PC-3 (cell line): ENCODE measurements around the gene PHF2. TPM values are rescaled to one million over a fixed set of nuclear protein-coding genes. Genes with fewer than 3 reads are reported as not detected.

Source experiments
- ATAC-seq: fragments of 200-7000 bp; cut with Tn5 transposase; 2 replicates; pipeline ENCODE4 v1.9.1; 2020; ENCODE audit warnings: mild to moderate bottlenecking, moderate library complexity
- BruUV-seq: library from RNA; stranded (reverse); fragments of 400-500 nt; replicated peaks from 2 replicates; lab custom pipeline; 2021; lab: Mats Ljungman, UMichigan
- CTCF ChIA-PET: fragments of 300-600 bp; sonication (Branson Sonifier 250); formaldehyde crosslinking; loops from one replicate; lab custom pipeline; 2022; ENCODE audit warnings: antibody characterized with exemption; lab: Charles Lee
- POLR2A ChIA-PET: fragments of 300-600 bp; sonication (Branson Sonifier 250); formaldehyde crosslinking; loops from one replicate; lab custom pipeline; 2022; ENCODE audit warnings: antibody characterized with exemption; ENCODE audit not compliant: unreplicated experiment; lab: Charles Lee
- DNase-seq: peaks from one replicate; pipeline ENCODE4 v3.0.0-alpha.2; 2015
- H2AFZ ChIP-seq: fragments of 300-600 bp; sonication (generic); 2 replicates; pipeline ENCODE4 v1.6.0; 2016; ENCODE audit warnings: antibody characterized with exemption, low read length
- H3F3A ChIP-seq: fragments of 300-600 bp; sonication (generic); one replicate; pipeline ENCODE4 v1.6.0; 2017; ENCODE audit warnings: antibody characterized with exemption, low read length, control low read depth, mild to moderate bottlenecking; ENCODE audit not compliant: unreplicated experiment
- H3K27ac ChIP-seq: fragments of 300-600 bp; sonication (generic); 2 replicates; pipeline ENCODE4 v1.5.1; 2016; ENCODE audit warnings: mild to moderate bottlenecking, low read length
- H3K27me3 ChIP-seq: fragments of 300-600 bp; sonication (generic); 2 replicates; pipeline ENCODE4 v1.6.1; 2016; ENCODE audit warnings: low read length, mixed read lengths
- H3K36me3 ChIP-seq: fragments of 300-600 bp; sonication (generic); 2 replicates; pipeline ENCODE4 v1.6.1; 2016; ENCODE audit warnings: low read depth, mixed run types, low read length, mixed read lengths
- H3K4me1 ChIP-seq: fragments of 300-600 bp; sonication (generic); 2 replicates; pipeline ENCODE4 v1.5.1; 2016; ENCODE audit warnings: low read length; ENCODE audit not compliant: insufficient read depth
- H3K4me2 ChIP-seq: fragments of 300-600 bp; sonication (generic); 2 replicates; pipeline ENCODE4 v1.6.0; 2016; ENCODE audit warnings: low read length
- H3K4me3 ChIP-seq: fragments of 300-600 bp; sonication (generic); 2 replicates; pipeline ENCODE4 v1.5.1; 2016; ENCODE audit warnings: mild to moderate bottlenecking, low read length, mixed read lengths
- H3K79me2 ChIP-seq: fragments of 300-600 bp; sonication (generic); 2 replicates; pipeline ENCODE4 v1.6.1; 2017; ENCODE audit warnings: low read length, mixed read lengths
- H3K9ac ChIP-seq: fragments of 300-600 bp; sonication (generic); 2 replicates; pipeline ENCODE4 v1.6.0; 2016; ENCODE audit warnings: mild to moderate bottlenecking, low read length
- H3K9me2 ChIP-seq: fragments of 300-600 bp; sonication (generic); replicated peaks from 2 replicates; pipeline ENCODE4 v1.6.1; 2016; ENCODE audit warnings: mixed run types, low read length, mixed read lengths
- H3K9me3 ChIP-seq: fragments of 300-600 bp; sonication (generic); 2 replicates; pipeline ENCODE4 v1.6.1; 2016; ENCODE audit warnings: low read length, mixed read lengths
- H4K20me1 ChIP-seq: fragments of 300-600 bp; sonication (generic); 2 replicates; pipeline ENCODE4 v1.6.1; 2016; ENCODE audit warnings: low read length, mixed read lengths
- EZH2 ChIP-seq: fragments of 300-600 bp; sonication (generic); IDR thresholded peaks from one replicate; pipeline ENCODE4 v1.6.1; 2017; ENCODE audit warnings: antibody characterized with exemption, mild to moderate bottlenecking, low read length; ENCODE audit not compliant: unreplicated experiment
- EZH2phosphoT487 ChIP-seq: fragments of 300-600 bp; sonication (generic); IDR thresholded peaks from 2 replicates; pipeline ENCODE4 v1.6.1; 2018; ENCODE audit warnings: mild to moderate bottlenecking, antibody characterized with exemption, low read length, borderline replicate concordance
- intact Hi-C: fragments of 100-400 bp; cut with micrococcal nuclease; formaldehyde crosslinking; loops from 2 replicates; pipeline ENCODE4 v1.9.0; 2023
- total RNA-seq: library from RNA; depleted of rRNA; stranded (reverse); fragments of >200 nt; gene quantifications from 2 replicates; pipeline ENCODE4 v1.2.3, GENCODE V29; 2014
- TF ChIP-seq, protein P1 (sequence below): fragments of 300-600 bp; sonication (generic); conservative IDR thresholded peaks from 2 replicates; pipeline ENCODE4 v1.5.1; 2017; ENCODE audit warnings: antibody characterized with exemption, low read depth, mild to moderate bottlenecking, low read length

PHF2 gene
- total RNA-seq, 1 experiment from 2014 or later: 10.6 TPM

DNA sequence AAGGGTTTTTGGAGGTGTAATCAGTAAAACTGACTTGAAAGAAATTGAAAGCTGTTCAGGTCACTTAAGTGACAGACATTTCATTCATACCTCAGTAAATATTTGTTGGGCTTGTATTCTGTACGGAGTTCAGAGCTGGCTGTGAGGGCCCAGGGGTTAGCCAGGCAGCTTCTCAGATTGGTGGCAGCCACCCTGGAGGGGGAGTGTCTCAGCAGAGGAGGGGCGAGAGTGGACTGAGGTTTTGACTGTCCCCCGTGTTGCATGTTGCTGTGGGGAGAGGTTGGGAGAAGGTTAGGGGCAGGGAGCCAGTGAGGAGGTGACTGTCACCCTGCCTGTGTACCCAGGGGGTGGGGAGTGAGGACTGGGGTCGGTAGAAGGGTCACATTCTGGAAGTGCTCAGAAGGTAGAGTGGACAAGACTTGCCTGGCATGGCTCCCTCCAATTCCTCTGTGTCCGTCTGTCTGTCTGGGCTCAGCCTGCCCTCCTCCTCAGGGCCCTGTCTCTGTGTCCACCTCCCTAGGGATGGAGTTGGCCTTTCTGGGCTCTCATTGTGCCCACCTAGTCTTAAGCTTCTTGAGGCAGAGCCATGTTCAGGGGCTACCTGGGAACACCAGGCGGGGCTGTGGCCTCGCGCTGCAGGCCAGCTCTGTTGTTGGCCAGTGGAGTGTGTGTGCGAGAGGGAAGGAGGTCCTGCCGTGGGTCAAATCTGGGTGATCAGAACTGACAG lies 4.4 kb downstream of the PHF2 start:
- peaks cover 9% of the 10 kb centered on the region for H3K4me1 ChIP-seq
- no peaks in the 10 kb centered on the region for H3K27me3 ChIP-seq
- H3K9me2 ChIP-seq: no peaks in the 10 kb centered on the region
- H3K4me3 ChIP-seq: no peak overlapping the region
- intact Hi-C loops: no loop called here
- H3K4me2 ChIP-seq: no peak overlapping the region
- ATAC-seq (no peak), DNase-seq (no peak)
- no peaks in the 10 kb centered on the region for H3F3A ChIP-seq
- BruUV-seq: no TSS peak
- peaks cover 9% of the 10 kb centered on the region; the same call in 1 of the 2 replicates for H3K36me3 ChIP-seq
- H3K27ac ChIP-seq: no peak overlapping the region
- TF ChIP-seq EZH2: no peak
- TF ChIP-seq, protein P1, sequence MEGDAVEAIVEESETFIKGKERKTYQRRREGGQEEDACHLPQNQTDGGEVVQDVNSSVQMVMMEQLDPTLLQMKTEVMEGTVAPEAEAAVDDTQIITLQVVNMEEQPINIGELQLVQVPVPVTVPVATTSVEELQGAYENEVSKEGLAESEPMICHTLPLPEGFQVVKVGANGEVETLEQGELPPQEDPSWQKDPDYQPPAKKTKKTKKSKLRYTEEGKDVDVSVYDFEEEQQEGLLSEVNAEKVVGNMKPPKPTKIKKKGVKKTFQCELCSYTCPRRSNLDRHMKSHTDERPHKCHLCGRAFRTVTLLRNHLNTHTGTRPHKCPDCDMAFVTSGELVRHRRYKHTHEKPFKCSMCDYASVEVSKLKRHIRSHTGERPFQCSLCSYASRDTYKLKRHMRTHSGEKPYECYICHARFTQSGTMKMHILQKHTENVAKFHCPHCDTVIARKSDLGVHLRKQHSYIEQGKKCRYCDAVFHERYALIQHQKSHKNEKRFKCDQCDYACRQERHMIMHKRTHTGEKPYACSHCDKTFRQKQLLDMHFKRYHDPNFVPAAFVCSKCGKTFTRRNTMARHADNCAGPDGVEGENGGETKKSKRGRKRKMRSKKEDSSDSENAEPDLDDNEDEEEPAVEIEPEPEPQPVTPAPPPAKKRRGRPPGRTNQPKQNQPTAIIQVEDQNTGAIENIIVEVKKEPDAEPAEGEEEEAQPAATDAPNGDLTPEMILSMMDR: no peak
- TF ChIP-seq EZH2phosphoT487: no peak
- H3K9ac ChIP-seq: no peak overlapping the region
- H3K79me2 ChIP-seq: peaks cover 85% of the 10 kb centered on the region
- ChIA-PET POLR2A (interaction anchor here (0.7 kb wide), 1 partner anchor 322 kb away, joined by 3 read pairs; no protein-coding TSS in a partner anchor), CTCF (no interaction called here)
- 0 out of 2 replicates have a peak, but pooled peaks cover 6% of the 10 kb centered on the region for H3K9me3 ChIP-seq
- no peak overlapping the region for H2AFZ ChIP-seq
- H4K20me1 ChIP-seq: no peaks in the 10 kb centered on the region

DNA sequence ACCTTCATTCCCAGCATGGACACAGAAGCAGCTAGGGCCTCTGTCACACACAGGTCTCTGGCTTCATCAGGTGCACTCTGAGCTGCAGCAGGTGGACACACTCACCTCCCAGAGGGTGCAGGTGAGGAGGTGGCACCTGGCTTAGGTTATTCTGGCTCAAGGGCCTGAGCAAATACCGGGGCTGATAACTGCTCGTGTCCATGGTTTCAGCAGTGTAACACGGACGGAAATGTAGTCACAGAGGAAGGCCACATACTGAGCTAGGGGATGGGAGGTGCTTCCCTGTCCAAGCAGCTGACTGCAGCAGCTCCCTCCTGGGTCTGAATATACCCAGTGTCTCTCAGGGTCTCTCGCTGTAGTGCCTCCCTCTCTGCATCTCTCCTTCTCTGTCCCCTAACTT lies 5.7 kb downstream of the PHF2 start:
- Histone ChIP-seq H3K9ac (no peak overlapping the region), H3K4me1 (peaks cover 9% of the 10 kb centered on the region), H3K79me2 (peaks cover 87% of the 10 kb centered on the region), H3K27me3 (no peaks in the 10 kb centered on the region), H2AFZ (no peak overlapping the region), H4K20me1 (no peaks in the 10 kb centered on the region), H3F3A (no peaks in the 10 kb centered on the region), H3K4me3 (no peak overlapping the region), H3K9me2 (no peaks in the 10 kb centered on the region), H3K36me3 (peaks cover 9% of the 10 kb centered on the region; the same call in 1 of the 2 replicates), H3K27ac (no peak overlapping the region), H3K4me2 (no peak overlapping the region), H3K9me3 (0 out of 2 replicates have a peak, but pooled peaks cover 6% of the 10 kb centered on the region)
- ChIA-PET POLR2A (no interaction called here), CTCF (no interaction called here)
- TF ChIP-seq EZH2phosphoT487: no peak
- TF ChIP-seq EZH2: no peak
- TF ChIP-seq, protein P1: no peak
- intact Hi-C loops: no loop called here
- DNase-seq (no peak), ATAC-seq (no peak)
- no TSS peak for BruUV-seq

DNA sequence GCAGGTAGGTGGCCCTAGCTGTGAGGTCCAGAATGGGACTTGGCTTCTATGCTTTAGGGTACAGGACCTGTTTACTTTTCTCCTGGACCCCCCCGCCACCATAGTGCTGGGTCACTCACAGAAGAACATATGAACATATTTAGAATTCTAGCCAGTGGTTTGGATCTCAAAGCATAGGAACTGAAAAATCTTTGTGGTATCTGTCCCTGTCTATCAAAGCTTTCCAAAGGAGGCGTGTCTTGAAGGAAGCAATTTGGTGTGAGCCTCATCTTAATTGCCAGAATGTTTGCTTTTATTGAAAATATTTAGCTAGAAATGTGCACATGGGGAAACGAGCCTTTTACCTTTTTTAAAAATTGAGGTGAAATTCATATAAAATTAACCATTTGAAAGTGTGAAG lies 6.2 kb downstream of the PHF2 start:
- no peak overlapping the region for H3K4me3 ChIP-seq
- H2AFZ ChIP-seq: no peak overlapping the region
- BruUV-seq: no TSS peak
- H3K9me3 ChIP-seq: 0 out of 2 replicates have a peak, but pooled peaks cover 6% of the 10 kb centered on the region
- ChIA-PET CTCF (no interaction called here), POLR2A (no interaction called here)
- H3K36me3 ChIP-seq: peaks cover 9% of the 10 kb centered on the region; the same call in 1 of the 2 replicates
- H3K27ac ChIP-seq: no peak overlapping the region
- peaks cover 7% of the 10 kb centered on the region for H3K4me1 ChIP-seq
- H3K79me2 ChIP-seq: peaks cover 83% of the 10 kb centered on the region
- H3K4me2 ChIP-seq: no peak overlapping the region
- no peaks in the 10 kb centered on the region for H3K27me3 ChIP-seq
- ATAC-seq (no peak), DNase-seq (no peak)
- intact Hi-C loops: no loop called here
- TF ChIP-seq, protein P1: no peak
- TF ChIP-seq EZH2phosphoT487 (no peak), EZH2 (no peak)
- no peaks in the 10 kb centered on the region for H3F3A ChIP-seq
- no peaks in the 10 kb centered on the region for H4K20me1 ChIP-seq
- no peaks in the 10 kb centered on the region for H3K9me2 ChIP-seq
- no peak overlapping the region for H3K9ac ChIP-seq
